HS-5 (cell line): ENCODE results near the gene ADD2.
"Not testable (repeated sequence)": the region's sequence is repeated elsewhere in the genome, so short reads cannot be mapped to it uniquely, and the experiment has no call there.

Experiments
- DNase-seq: peaks from one replicate; pipeline ENCODE4 v3.0.0-alpha.2; 2012; ENCODE audit warnings: low read depth

The ADD2 gene

DNA sequence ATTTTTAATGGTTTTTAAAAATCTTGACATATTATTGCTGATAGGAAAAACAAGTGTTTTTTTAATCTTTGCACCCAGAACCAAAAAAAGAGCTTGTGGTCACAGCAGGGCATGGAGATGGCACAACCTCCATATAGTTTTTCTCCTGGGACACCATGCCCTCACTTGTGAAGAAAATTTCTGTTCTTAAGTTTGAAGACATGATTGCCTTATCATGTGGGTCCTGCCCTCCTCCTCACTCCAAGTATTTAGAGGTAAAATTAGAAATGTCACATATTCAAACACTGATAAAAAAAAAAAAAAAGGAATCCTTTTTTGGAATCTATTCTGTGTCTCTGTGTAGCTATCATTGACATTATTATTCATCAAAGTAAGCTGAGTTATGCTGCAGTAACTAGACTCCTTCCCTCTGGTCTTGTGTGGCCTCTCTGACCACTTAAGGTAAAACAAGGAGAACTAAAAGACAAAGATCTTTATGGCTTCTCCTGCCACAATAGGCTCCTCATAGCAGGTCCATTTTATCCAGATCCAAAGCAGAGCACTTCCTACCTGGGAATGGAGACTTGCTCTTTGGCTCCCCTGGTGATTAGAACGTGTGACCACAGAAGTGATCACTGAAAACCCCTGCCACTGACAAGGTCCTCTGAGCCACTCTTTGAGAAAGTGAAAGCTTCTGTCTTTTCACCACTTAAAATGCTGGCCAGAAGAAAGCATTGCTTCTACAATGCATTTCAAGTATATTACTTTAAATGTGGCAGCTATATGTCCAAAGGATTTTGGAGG, 19.8 kb downstream of the ADD2 start:
- no peak for DNase-seq

DNA sequence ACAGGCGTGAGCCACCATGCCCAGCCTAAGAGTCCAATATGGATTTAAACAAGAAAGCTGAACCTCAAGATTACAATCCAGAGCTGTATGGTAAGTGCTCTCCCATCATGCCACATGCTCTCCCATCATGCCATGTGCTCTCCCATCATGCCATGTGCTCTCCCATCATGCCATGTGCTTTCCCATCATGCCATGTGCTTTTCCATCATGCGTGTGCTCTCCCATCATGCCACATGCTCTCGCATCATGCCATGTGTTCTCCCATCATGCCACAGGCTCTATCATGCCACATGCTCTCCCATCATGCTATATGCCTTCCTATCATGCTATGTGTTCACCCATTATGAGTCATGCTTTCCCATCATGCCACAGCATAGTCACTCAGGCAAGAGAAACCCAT, 20.7 kb downstream of the ADD2 start:
- DNase-seq: no peak

DNA sequence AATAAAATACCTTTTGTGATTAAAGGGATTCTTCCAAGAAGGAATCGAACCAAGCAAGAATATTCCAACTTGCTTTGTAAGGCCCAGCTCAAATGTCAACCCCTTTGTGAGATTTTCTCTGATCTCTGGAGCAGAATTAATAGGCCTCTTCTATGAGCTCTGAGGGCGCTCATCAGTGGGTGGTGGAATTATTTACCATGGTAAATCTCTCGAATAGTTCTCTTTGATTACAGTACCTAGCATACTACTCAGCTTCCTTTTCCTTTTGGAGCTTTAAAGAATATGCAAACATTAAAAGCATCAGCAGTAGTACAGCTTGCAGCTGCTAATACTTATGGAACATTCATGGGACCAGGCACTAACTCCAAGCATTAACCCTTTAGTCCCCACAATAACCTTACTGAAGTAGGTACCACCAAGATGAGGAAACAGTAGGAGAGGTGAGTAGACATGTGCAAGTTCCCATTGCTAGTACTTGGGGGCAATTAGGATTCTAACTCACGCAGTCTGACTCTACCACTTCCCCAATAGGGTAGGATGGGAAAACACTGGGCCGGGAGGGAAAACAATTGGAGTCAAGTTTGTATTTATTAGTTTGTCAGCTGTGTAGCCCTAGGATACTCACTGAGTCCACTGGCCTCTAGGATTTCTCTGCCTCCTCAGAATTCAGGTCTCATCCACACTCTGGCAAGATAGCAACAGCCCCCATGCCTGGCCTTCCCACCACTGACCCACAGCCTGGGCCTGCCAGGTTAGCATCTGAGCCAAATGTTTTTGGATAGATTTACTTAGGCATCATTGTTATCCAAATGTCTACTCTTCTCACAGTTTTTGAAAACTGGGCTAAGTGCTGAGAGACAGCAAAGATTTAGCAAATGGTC, 21.7 kb downstream of the ADD2 start:
- no peak for DNase-seq

DNA sequence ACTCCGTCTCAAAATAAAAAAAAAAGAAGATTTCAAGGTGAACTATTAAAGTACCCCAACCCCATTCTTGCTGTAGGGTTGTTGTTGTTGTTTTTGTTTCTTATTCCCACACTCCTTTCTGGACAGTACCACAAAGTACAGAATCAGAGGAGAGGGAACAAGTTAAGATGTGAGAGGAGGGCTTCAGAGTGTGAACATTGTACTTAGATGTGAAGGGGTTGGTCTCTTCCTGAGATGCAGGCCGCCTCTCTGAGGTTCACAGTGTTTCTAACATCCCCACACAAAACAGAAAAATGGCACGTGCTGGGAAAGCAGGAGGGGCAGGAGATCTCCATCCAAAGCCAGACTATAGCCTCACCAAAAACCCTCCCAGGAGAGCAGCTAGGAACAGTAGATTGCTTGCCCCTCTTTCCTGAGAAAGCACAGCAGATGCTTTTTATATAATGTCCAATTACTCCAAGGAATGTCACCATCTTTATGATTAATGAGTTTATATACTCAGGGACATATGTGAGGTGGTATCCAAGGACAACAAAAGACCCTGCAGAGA, 22.6 kb downstream of the ADD2 start:
- no peak for DNase-seq

DNA sequence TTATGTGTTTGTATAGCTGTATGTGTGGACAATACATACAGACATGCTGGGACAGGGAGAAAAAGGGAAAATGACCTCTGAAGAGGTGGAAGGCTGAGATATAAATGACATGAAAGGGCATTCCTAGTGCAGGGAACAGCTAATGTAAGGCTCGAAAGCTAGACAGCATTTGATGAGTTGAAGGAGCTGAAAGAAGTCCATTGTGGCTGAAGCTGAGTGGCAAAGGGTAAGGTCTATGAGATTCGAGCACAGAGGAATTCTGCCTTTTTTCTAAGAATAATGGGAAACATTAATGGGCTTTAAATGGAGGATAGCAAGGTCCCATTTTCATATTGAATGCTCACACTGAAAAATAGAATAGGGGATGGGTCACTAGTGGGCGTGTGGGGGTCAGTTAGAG, 23.6 kb downstream of the ADD2 start:
- DNase-seq: no peak

DNA sequence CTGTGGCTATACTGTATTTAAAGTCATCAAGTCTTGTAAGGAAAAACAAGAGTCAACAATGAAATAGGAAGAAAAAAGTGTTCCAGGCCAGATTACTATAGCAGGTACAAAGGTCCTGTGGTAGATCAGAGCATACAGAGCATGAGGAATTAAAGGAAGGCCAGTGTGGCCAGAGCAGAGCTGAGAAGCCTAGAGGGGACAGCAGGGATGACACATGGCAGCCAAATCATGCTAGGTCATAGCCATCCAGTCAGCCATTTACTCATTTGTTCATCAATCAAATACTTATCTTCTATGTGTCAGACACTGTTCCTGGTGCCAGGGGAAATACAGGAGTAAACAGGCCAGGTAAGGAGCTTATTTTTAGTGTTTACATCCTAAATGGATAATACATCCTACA, 24.3 kb downstream of the ADD2 start:
- no peak for DNase-seq

DNA sequence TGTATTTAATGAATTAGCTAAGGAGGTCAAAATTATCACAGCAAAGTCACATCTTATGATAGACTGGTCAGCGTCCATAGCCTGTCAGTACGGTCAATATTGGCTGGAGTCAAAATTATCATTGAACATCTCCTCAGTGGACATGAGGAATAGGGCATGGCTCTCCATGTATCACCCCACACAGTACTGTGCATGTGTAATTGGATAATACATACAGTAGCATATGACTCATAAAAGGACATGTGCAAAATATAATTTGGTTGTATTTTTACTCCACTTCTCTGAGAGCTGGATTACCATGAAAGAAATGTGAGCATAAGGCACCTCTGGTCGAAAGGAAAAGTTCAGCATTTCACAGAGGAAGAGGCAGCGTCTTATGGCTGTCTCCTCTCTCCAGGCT, 24.9 kb downstream of the ADD2 start:
- no peak for DNase-seq

DNA sequence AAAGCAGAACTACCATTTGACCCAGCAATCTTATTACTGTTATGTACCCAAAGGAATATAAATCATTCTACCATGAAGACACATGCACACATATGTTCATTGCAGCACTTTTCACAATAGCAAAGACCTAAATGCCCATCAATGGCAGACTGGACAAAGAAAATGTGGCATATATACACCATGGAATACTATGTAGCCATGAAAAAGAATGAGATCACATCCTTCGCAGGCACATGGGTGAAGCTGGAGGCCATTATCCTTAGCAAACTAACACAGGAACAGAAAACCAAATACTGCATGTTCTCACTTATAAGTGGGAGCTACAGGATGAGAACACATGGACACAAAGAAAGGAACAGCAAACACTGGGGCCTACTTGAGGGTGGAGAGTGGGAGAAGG, 28.5 kb downstream of the ADD2 start:
- DNase-seq: not testable (repeated sequence)

DNA sequence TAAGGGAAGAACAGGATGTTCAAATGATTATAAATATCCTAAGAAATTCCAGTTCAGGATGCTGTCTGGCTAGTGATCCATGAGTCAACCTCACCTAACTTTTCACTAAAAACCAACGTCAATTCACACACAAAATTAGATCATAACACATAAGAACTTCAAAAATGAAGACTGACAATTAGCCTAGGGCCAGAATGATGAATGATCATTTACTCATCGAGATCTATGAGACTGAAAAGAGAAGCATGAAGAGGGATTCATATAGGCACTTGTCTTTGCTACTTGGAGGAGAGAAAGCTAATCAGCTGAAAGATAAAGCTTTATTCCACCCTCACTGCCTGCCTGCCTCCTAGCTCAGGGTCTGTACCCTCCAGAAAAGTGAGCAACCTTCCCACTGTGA, 29.8 kb downstream of the ADD2 start:
- no peak for DNase-seq

DNA sequence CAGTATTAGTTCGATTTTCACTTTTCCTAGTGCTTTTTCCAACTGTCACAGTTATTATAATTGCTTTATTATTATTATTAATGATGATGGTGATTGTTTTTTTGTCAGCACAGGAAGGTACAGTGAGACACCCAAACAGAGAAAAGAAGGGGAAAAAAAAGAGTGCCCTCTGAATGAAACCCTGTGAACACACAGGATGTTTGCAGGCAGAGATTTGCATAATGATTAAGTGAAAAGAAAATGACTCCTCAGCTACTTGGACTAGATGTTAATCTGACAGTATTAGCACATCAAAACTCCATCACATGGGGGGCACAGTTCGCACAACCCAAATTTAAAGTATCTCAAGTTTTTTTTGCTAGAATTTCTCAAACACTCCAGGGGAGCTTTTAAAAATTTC, 32.9 kb downstream of the ADD2 start:
- DNase-seq: no peak

DNA sequence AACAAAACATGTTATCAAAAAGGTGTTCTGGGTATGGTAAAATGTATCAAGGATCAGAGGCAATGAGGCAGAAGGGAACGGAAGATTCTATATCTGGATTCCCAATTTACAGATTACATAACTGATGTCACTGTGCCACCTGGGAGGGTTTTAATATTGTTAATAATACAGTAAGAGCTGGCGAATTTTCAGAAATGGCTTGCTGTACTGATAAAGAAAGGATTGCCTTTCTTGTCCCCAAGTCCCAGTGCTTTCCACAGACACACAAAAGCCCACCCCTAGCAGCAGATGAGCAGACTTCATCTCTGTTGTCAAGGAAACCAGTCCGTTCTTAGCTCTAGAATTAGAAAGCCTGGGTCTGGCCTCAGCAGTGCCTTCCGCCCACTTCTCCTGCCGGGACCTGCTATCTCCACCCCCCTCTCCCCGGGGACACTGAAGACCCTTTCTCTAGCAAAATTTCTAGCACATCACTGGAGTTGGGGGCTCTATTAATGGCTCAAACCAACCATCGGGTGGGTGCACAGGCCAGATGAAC, 34.3 kb downstream of the ADD2 start:
- no peak for DNase-seq

DNA sequence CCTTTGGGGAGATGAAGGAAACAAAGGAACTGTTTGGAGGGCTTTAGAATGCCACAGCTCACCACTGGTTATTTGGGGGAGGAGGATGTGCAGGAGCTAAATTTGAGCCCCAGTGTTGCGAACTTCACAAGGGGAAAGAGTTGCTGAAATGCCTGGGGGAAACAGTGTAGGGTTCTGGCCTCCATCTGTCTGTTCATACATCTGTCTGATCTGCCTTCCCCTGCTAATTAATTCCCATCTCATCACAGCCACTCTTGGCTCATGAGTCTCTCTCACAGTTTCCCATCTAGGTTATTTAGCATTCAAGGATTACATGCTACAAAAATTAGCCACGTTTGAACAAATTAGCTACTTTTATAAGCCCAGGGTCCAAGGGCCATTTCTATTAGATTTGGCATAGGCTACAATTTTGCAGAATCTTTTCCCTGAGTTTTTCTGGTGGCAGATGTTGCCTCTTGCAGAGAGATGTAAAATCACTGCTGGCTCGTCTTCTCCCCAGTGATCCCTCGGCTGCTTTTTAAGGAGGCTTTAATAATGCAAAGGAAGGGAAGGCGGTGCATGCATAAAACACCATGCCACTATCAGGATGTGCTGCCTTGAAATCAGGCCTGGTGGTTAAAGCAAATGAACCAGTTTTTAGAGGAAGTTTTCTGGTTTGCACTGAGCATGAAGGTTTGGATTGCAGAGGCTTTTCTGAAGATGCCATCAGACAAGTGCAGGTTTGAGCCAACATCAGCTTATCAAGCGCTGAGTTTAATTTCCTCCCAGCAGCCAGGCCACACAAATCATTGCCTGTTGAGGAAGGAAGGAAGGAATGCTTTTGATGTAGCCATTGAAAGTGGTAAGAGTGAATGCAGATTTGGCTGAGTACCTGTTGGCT, 35.0 kb downstream of the ADD2 start:
- DNase-seq: no peak

DNA sequence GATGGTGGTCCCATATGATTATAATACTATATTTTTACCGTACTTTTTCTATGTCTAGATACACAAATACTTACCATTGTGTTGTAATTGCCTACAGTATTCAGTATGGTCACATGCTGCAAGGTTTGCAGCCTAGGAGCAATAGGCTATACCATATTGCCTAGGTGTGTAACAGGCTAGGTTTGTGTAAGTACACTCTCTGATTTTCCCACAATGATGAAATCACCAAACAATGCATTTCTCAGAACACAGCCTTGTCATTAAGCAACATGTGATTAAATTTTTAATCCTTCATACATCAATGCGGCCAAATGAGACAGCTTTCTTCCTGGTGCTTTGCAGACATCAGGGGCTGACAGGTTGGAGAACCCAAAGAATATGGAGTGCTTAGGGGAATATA, 37.3 kb downstream of the ADD2 start:
- DNase-seq: no peak

DNA sequence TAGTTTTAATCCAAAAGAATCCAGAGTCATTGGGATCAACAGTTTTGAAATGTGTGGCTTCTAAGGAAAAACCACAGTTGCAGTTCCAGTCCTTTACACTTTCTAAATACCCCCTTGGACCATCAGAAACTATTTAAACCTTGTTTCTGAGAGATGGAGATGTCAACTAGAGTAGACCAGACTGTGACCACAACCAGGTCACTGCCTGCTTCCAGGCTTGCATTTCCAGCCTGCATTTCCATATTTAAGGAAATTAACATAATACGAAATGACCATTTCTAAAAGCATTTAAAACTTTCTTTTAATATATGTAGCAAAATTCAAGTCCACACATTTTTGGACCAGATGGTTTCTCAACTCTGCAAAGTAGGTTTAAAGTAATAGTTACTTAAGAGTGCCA, 38.4 kb downstream of the ADD2 start:
- no peak for DNase-seq

DNA sequence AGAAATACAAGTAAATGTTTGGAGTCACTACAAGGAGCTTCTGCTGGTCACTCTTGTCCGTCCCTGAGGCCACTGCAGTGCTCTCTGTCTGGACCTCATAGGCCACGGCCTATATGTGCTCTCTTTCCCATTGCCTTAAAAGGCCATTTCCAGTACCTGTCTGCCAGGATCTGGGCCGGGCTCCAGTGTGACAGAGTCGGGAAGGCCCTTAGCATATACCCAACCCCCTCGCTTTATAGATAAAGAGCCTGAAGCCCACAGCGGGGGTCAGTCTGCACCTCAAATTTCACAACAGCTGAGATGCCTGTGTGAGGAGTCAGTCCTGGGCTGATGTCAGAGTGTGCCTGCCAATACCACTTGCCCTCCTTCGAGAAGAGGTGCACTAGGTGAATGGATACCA, 39.9 kb downstream of the ADD2 start:
- DNase-seq: no peak

DNA sequence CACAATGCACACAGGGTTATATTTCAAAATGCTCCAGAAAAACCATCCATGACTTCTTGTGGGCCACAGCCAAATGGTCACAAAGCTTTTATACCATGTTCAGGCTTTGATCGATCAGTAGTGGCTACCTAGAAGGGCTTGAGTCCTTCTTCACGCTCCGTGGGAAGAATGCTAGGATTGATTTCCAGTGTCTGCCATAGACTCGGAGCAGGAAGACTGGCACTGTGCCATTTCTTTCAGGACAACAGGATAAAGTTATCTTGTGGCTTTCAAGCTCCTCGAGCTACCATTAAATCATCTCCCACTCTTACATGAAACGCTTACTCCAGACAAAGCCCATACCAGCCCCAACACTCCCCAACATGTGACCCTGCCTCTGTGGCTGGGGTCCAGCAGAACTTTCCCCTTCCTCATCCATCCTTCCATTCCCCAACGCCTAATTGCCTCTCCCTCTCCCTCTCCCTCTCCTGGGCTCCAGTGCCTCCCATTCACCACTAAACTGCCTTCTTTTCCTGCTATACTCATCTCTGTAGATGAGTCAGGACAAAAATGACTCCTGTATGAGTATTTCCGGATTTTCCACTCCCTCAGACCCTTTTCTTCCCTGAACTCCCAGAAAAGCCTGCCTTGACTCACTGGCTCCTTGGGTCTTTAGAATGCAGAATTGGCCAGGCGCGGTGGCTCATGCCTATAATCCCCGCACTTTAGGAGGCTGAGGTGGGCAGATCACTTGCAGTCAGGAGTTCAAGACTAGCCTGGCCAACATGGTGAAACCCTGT, 40.9 kb downstream of the ADD2 start:
- DNase-seq: peak; percentile 52

DNA sequence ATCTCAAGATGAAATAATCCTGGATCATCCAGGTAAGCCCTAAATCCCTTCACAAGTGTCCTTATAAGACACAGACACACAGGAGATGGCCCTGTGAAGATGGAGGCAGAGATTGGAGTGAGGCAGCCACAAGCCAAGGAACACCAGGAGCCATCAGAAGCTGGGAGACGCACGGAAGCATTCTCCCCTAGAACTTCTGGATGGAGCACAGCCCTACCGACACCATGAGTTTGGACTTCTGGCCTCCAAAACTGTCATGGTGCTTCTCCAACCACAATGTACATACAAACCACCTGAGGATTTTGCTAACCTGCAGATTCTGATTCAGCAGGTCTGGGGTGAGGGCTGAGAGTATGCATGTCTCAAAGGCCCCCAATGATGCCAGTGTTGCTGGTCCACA, 42.5 kb downstream of the ADD2 start:
- DNase-seq: no peak

DNA sequence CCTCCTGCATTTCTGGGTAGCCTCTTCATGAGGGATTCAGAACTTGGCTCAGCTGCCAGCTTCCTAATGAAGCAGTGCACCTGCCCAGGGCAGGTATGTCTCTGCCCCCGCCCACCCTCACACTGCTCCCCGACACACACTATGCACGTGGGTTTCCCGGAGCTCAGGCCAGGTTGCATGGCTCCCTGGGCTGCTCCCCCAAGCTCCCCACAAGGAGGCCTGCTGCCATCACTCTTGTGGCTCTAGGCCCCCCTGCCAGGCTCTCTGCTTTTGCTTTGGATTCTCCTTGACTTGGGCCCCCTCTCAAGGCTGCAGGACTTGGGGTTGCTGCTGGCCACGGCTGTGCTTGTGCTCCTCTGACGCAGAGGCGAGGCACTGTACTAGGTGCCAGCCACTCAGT, 43.6 kb downstream of the ADD2 start:
- DNase-seq: no peak

DNA sequence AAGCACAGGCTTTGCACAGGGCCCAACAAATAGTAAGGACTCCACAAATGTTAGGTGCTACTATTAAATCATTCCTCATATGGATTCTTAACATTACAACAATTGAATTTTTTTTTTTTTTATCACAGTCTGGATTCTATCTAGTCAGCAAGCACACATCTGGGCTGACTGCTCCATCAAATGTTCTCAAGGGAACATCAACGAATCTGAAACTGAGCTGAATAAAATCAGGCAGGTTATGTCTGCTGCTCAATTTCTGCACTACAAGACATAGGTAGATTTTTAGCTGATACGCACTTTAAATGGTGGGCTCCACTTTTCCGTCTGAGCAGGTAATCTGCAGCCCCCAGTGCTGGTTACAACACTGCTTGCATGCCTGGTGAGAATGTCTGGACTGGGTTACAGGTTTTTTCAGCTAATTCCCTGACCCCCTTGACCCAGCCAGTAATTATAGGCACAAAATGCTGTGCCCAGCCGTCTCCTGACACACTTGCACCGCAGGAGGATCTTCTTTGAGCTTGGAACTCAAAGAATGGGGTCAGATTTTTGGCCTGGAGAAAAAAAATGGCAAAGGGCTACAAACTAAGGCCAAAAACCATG, 44.6 kb downstream of the ADD2 start:
- DNase-seq: no peak

DNA sequence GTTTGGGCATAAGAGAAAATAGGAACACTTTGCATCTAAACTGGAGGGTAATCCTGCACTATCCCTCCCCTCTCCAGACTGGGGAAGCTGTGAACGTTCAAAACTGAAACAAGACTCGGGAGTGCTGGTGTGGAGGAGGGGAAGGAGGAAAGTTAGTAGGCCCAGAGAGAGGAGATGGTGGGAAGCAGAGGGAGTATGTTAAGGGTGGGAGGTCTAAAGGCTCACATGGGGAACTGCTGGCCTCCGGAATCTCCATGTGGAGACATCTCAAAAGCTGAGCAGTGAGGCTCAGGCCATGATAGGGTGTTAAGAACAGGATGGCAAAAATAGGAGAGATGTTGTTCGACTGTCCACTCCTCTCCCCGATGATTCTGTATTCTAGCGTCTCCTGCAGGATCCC, 47.9 kb downstream of the ADD2 start:
- DNase-seq: no peak

DNA sequence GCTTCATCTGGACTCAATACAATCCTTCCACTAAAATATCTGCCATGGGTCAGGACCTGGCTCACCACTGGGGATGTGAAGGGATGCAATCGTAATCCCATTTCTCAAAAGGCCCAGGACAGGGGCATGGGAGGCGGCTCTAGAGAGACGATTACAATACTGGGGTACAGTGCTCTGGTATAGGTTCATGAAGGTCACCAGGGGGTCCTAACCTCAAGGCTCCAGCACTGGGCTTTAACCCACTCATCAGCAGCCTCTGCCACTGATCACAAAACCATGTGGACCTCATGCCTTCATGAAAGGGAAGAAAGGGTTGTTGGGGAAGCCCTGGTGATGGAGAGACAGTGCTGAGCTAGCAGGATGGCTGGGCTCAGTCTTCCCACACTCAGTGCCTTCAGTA, 48.8 kb downstream of the ADD2 start:
- DNase-seq: no peak
